ENCODE results near the gene TM9SF4. TPM values are rescaled to one million over a fixed set of nuclear protein-coding genes. Genes with fewer than 3 reads are reported as not detected.

Gene TM9SF4
- total RNA-seq, 4 donors from 2014 or later, result 18.0 to 22.9 (median 21.0) TPM

- in situ Hi-C loops (cut with MboI; ENCODE audit: low sequenced_read_pairs in 4 of 4) (no loop called here), intact Hi-C loops (cut with DNase I; ENCODE audit: low total_unique reads) (no loop called here)
- Histone ChIP-seq H3K4me1 (peaks cover 13 to 38% of the 10 kb centered on the region in 2 donors), H3K4me3 (no peak overlapping the region), H3K9me3 (no peaks in the 10 kb centered on the region), H3K36me3 (no peaks in the 10 kb centered on the region), H3K27me3 (no peaks in the 10 kb centered on the region), H3K27ac (no peak overlapping the region)
- no peak for ATAC-seq
- DNase-seq, result no peak
- no peak for TF ChIP-seq POLR2A (IDR thresholded peaks at IDR 0.05)
- TF ChIP-seq, protein P1, sequence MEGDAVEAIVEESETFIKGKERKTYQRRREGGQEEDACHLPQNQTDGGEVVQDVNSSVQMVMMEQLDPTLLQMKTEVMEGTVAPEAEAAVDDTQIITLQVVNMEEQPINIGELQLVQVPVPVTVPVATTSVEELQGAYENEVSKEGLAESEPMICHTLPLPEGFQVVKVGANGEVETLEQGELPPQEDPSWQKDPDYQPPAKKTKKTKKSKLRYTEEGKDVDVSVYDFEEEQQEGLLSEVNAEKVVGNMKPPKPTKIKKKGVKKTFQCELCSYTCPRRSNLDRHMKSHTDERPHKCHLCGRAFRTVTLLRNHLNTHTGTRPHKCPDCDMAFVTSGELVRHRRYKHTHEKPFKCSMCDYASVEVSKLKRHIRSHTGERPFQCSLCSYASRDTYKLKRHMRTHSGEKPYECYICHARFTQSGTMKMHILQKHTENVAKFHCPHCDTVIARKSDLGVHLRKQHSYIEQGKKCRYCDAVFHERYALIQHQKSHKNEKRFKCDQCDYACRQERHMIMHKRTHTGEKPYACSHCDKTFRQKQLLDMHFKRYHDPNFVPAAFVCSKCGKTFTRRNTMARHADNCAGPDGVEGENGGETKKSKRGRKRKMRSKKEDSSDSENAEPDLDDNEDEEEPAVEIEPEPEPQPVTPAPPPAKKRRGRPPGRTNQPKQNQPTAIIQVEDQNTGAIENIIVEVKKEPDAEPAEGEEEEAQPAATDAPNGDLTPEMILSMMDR (IDR thresholded peaks at IDR 0.05 in 4 of 5, conservative IDR thresholded peaks at IDR 0.05 in 1 of 5), result no peak
These were observed 79.0 kb downstream of the TM9SF4 start for GRCh38 chr20:32188376-32189122.

GRCh38 chr20:32189123-32189410 lies 79.6 kb downstream of the TM9SF4 start:
- DNase-seq (no peak), ATAC-seq (no peak)
- H3K4me1 ChIP-seq, result peaks cover 13 to 43% of the 10 kb centered on the region in 2 donors
- intact Hi-C loops (cut with DNase I; ENCODE audit: low total_unique reads) (no loop called here), in situ Hi-C loops (cut with MboI; ENCODE audit: low sequenced_read_pairs in 4 of 4) (no loop called here)
- no peak overlapping the region for H3K27ac ChIP-seq
- H3K27me3 ChIP-seq, result no peaks in the 10 kb centered on the region
- TF ChIP-seq, protein P1 (IDR thresholded peaks at IDR 0.05 in 4 of 5, conservative IDR thresholded peaks at IDR 0.05 in 1 of 5), result no peak
- TF ChIP-seq POLR2A (IDR thresholded peaks at IDR 0.05), result no peak
- H3K36me3 ChIP-seq, result no peaks in the 10 kb centered on the region
- H3K4me3 ChIP-seq, result peak overlapping the region in 2 of 4 donors; percentile 60 to 63
- H3K9me3 ChIP-seq, result no peaks in the 10 kb centered on the region

DNA sequence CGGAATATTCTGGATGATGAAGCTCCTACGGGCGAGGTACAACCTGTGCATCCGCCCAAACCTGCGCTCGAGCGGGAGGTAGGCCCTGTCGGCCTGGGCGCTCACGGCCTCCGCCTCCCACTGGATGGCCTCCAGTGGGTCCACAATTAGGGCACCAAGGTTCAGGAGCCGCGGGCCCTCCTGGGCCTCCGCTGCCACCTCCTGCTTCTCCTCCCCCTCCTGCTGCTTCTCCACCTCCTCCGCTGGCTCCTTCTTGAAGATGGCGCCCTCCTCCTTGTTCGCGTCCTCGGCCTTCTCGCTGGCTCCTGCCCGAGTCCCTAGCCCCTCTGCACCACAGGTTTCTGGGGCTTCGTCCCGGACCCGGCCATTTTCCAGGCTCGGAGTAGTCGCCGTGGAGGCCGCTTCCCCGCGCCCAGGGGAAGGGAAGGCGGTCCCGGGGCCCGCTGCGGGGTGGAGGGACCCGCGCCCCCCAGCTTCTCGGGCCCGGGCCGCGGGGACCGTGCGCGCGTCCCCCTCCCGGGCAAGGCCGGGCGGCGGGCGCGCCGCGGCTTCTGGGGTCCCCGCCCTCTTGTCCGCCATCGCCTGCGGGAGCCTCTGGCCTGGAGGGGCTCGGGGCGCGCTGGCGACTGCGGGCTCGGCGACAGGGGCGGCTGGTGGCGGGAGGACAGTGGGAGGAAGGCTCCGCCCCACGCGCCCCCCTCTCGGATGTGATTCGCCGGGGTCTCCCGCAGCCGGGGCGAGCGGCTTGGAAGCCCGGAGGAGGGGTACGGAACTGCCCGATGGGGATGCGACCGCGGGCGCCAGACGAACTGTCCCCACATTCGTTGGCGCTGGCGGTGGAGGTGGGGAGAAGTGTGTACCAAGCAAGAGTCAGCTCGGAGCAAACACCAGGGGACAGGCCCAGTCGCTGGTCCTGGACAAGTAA lies 80.4 kb downstream of the TM9SF4 start:
- in situ Hi-C loops (cut with MboI; ENCODE audit: low sequenced_read_pairs in 4 of 4), result no loop called here
- Histone ChIP-seq H3K27me3 (no peaks in the 10 kb centered on the region), H3K4me3 (peak overlapping the region; percentile 60 to 75 (median 64)), H3K27ac (peak overlapping the region; percentile 52 to 69 (median 58)), H3K9me3 (no peaks in the 10 kb centered on the region), H3K36me3 (peaks cover 0 to 3% of the 10 kb centered on the region in 2 donors), H3K4me1 (peaks cover 13 to 51% of the 10 kb centered on the region in 2 donors)
- peak; percentile 3 to 11 for TF ChIP-seq POLR2A (IDR thresholded peaks at IDR 0.05)
- TF ChIP-seq, protein P1 (IDR thresholded peaks at IDR 0.05 in 4 of 5, conservative IDR thresholded peaks at IDR 0.05 in 1 of 5), result no peak
- DNase-seq, result no peak
- peak; percentile 38 to 63 for ATAC-seq
- intact Hi-C loops (cut with DNase I; ENCODE audit: low total_unique reads), result no loop called here

GRCh38 chr20:32190616-32191415 lies 81.3 kb downstream of the TM9SF4 start:
- Histone ChIP-seq H3K4me1 (peaks cover 14 to 59% of the 10 kb centered on the region in 2 donors), H3K27ac (peak overlapping the region; percentile 52 to 69 (median 58)), H3K9me3 (no peaks in the 10 kb centered on the region), H3K27me3 (no peaks in the 10 kb centered on the region), H3K36me3 (peaks cover 0 to 11% of the 10 kb centered on the region in 2 donors), H3K4me3 (peak overlapping the region; percentile 60 to 75 (median 64))
- no peak for DNase-seq
- peak in 1 of 2 donors; percentile 12 for ATAC-seq
- intact Hi-C loops (cut with DNase I; ENCODE audit: low total_unique reads) (no loop called here), in situ Hi-C loops (cut with MboI; ENCODE audit: low sequenced_read_pairs in 4 of 4) (no loop called here)
- TF ChIP-seq, protein P1 (IDR thresholded peaks at IDR 0.05 in 4 of 5, conservative IDR thresholded peaks at IDR 0.05 in 1 of 5), result no peak
- TF ChIP-seq POLR2A (IDR thresholded peaks at IDR 0.05), result no peak
